NCI-H1105 (cell line): ENCODE results near the gene ZNF841.
A peak's percentile ranks its signal among the peaks of the same experiment; 100 is the strongest.
"Not testable (repeated sequence)": the region's sequence is repeated elsewhere in the genome, so short reads cannot be mapped to it uniquely, and the experiment has no call there.

Experiments used
- DNase-seq: peaks from one replicate; lab custom pipeline; 2025; lab: John Stamatoyannopoulos, UW

The ZNF841 gene

DNA sequence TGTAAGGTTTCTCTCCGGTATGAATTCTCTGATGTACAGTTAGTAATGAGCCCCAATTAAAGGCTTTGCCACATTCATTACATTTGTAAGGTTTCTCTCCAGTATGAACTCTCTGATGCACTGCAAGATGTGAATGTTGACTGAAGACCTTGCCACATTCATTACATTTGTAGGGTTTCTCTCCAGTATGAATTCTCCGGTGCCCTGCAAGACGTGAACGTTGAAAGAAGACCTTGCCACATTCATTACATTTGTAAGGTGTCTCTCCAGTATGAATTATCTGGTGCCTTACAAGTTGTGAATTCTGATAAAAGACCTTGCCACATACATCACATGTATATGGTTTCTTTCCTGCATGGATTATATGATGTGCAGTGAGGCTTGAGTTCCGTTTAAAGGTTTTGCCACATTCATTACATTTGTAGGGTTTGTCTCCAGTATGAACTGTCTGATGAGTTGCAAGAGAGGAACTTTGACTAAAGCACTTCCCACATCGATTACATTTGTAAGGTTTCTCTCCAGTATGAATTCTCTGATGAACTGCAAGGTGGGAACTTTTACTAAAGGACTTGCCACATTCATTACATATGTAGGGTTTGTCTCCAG is 29.2 kb downstream of the ZNF841 start:
- no peak for DNase-seq

- DNase-seq, result no peak
Measured at GRCh38 chr19:52065399-52065798, 30.2 kb downstream of the ZNF841 start.

DNA sequence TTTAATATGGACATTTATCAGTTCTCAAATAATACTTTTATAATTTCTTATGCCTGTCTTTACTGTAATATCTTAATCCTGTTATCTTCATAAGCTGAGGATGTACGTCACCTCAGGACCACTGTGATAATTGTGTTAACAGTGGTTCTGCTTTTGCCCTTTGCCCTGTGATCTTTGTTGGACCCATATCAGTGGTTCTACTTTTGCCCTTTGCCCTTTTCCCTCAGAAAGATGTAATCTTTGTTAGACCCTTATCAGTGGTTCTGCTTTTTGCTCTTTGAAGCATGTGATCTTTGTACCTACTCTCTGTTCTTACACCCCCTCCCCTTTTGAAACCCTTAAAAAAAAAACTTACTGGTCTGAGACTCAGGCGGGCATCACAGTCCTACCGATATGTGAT is 39.1 kb downstream of the ZNF841 start:
- DNase-seq, result not testable (repeated sequence)

GRCh38 chr19:52051736-52052135 is 43.8 kb downstream of the ZNF841 start:
- DNase-seq, result not testable (repeated sequence)

- peak; percentile 91 for DNase-seq
Measured at GRCh38 chr19:52048555-52049501, 46.7 kb downstream of the ZNF841 start, which contains the start of gene ZNF432. TSS of gene ZNF432 (minus strand) at chr19:52048838. CDS start at chr19:52046868, 1,970 bp downstream.

DNA sequence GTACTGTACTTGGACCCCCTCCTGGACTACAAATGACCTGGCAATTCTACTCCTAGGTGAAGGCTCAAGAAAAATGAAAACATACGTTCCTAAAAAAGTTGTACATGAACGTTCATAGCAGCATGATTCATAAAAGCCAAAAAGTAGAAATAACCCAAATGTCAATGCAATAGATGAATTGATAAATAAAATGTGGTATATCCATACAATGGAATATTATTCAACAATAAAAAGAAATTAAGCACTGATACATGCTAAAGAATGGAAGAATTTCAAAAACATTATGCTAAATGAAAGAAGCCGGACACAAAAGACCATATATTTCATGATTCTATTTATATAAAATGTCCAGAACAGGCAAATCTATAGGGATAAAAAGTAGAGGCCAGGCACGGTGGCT is 56.4 kb downstream of the ZNF841 start:
- no peak for DNase-seq

DNA sequence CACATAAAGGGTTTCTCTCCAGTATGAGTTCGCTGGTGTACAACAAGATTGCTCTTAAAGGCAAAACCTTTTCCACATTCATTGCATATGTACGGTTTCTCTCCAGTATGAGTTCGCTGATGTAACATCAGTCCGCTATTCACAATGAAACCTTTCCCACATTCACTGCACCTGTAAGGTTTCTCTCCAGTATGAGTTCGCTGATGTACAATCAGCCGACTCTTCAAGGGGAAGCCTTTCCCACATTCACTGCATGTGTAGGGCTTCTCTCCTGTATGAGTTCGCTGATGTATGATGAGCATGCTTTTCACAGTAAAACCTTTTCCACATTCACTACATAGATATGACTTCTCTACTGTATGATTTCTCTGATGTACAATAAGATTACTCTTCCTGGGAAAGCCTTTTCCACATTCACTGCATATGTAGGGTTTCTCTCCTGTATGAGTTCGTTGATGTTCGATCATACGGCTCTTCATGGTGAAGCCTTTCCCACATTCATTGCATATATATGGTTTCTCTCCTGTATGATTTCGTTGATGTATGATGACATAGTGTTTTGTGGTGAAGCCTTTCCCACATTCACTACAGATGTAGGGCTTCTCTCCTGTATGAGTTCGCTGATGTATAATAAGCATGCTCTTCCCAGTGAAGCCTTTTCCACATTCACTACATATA is 61.4 kb downstream of the ZNF841 start:
- no peak for DNase-seq

DNA sequence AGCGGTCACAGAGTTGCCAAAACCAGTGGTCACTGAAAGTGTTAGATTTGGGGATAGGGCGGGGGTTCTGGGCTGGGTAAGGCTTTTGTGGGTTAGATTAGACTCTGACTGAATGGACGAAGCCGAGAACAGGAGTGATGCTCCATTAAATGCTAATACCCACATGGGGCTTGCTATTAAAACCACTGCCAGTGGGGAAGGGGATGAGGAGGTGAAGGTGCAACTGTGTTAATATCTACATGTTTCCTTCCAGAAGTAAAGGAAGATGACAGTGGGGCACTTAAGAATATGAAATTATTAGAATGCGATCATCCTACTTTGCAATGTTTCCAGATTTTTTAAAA is 66.8 kb downstream of the ZNF841 start:
- no peak for DNase-seq

GRCh38 chr19:52028027-52028779 is 67.4 kb downstream of the ZNF841 start, which contains the start of gene ZNF614:
TSS of gene ZNF614 (minus strand) at chr19:52028379. CDS start at chr19:52025745, 2,634 bp downstream.
- DNase-seq, result peak; percentile 88

GRCh38 chr19:52026255-52026990 is 69.1 kb downstream of the ZNF841 start:
- not testable (repeated sequence) for DNase-seq

DNA sequence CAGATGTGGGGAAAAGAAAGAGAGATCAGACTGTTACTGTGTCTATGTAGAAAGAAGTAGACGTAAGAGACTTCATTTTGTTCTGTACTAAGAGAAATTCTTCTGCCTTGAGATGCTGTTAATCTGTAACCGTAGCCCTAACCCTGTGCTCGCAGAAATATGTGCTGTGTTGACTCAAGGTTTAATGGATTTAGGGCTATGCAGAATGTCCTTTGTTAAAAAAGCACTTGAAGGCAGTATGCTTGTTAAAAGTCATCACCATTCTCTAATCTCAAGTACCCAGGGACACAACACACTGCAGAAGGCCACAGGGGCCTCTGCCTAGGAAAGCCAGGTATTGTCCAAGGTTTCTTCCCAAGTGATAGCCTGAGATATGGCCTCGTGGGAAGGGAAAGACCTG is 71.1 kb downstream of the ZNF841 start:
- not testable (repeated sequence) for DNase-seq

DNA sequence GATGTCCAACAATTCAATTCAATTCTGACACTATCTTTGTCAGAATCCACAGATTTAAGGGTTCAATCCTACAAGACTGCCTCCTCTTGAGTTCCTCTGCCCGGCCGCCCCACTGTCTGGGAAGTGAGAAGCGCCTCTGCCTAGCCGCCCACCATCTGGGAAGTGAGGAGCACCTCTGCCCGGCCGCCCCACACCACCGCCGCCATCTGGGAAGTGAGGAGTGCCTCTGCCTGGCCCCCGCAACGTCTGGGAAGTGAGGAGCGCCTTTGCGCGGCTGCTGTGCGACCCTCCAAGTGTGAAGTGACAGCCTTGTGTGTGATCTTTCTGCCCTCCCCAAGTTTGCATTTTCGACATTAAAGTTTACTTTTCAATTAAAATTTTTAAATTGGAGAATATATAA is 73.4 kb downstream of the ZNF841 start:
- no peak for DNase-seq

GRCh38 chr19:52020506-52020905 is 75.1 kb downstream of the ZNF841 start:
- DNase-seq, result no peak
